ENCODE data around the gene MACROD2.
"Not testable (repeated sequence)": the region's sequence is repeated elsewhere in the genome, so short reads cannot be mapped to it uniquely, and the experiment has no call there.

MACROD2 gene

GRCh38 chr20:14916360-14916920 lies 921.1 kb downstream of the MACROD2 start:
- no peak for DNase-seq (ENCODE audit: low spot score)

GRCh38 chr20:14918281-14918680 lies 923.0 kb downstream of the MACROD2 start:
- no peak for DNase-seq (ENCODE audit: low spot score)

- no peak for DNase-seq (ENCODE audit: low spot score)
Observed at GRCh38 chr20:14918976-14919375, 923.7 kb downstream of the MACROD2 start.

- DNase-seq (ENCODE audit: low spot score): no peak
Observed at GRCh38 chr20:14919501-14920081, 924.3 kb downstream of the MACROD2 start.

GRCh38 chr20:14921513-14921912 lies 926.2 kb downstream of the MACROD2 start:
- no peak for DNase-seq (ENCODE audit: low spot score)

GRCh38 chr20:14922503-14923267 lies 927.4 kb downstream of the MACROD2 start:
- DNase-seq (ENCODE audit: low spot score): no peak

GRCh38 chr20:14924433-14924832 lies 929.1 kb downstream of the MACROD2 start:
- DNase-seq (ENCODE audit: low spot score): no peak

GRCh38 chr20:14925300-14925699 lies 930.0 kb downstream of the MACROD2 start:
- DNase-seq (ENCODE audit: low spot score): no peak

GRCh38 chr20:14926436-14926835 lies 931.1 kb downstream of the MACROD2 start:
- not testable (repeated sequence) for DNase-seq (ENCODE audit: low spot score)

- no peak for DNase-seq (ENCODE audit: low spot score)
Observed at GRCh38 chr20:14928083-14928482, 932.8 kb downstream of the MACROD2 start.

GRCh38 chr20:14929388-14929787 lies 934.1 kb downstream of the MACROD2 start:
- no peak for DNase-seq (ENCODE audit: low spot score)

GRCh38 chr20:14932040-14932439 lies 936.7 kb downstream of the MACROD2 start:
- DNase-seq (ENCODE audit: low spot score): no peak

GRCh38 chr20:14935285-14935684 lies 940.0 kb downstream of the MACROD2 start:
- DNase-seq (ENCODE audit: low spot score): no peak

- DNase-seq (ENCODE audit: low spot score): no peak
Observed at GRCh38 chr20:14937021-14937420, 941.7 kb downstream of the MACROD2 start.

- DNase-seq (ENCODE audit: low spot score): no peak
Observed at GRCh38 chr20:14937846-14938245, 942.5 kb downstream of the MACROD2 start.

- no peak for DNase-seq (ENCODE audit: low spot score)
Observed at GRCh38 chr20:14947536-14947935, 952.2 kb downstream of the MACROD2 start.

GRCh38 chr20:14947946-14948345 lies 952.6 kb downstream of the MACROD2 start:
- no peak for DNase-seq (ENCODE audit: low spot score)

GRCh38 chr20:14948416-14948815 lies 953.1 kb downstream of the MACROD2 start:
- no peak for DNase-seq (ENCODE audit: low spot score)

GRCh38 chr20:14950633-14951032 lies 955.3 kb downstream of the MACROD2 start:
- no peak for DNase-seq (ENCODE audit: low spot score)

GRCh38 chr20:14951105-14951504 lies 955.8 kb downstream of the MACROD2 start:
- DNase-seq (ENCODE audit: low spot score): no peak

- no peak for DNase-seq (ENCODE audit: low spot score)
Observed at GRCh38 chr20:14951707-14952418, 956.5 kb downstream of the MACROD2 start.

GRCh38 chr20:14953736-14954135 lies 958.4 kb downstream of the MACROD2 start:
- no peak for DNase-seq (ENCODE audit: low spot score)

GRCh38 chr20:14955399-14955798 lies 960.1 kb downstream of the MACROD2 start:
- no peak for DNase-seq (ENCODE audit: low spot score)
